A549 (cell line): Measurements from ENCODE around the gene MCAM. TPM values are rescaled to one million over a fixed set of nuclear protein-coding genes. Genes with fewer than 3 reads are reported as not detected.

ENCODE experiments used
- ATAC-seq, 2 experiments: fragments of 200-7000 bp in 1 of 2; fragments of >200 bp in 1 of 2; cut with Nextera tagmentation in 1 of 2; cut with Tn5 transposase in 1 of 2; 3 replicates each; pipeline versions ENCODE4 v1.8.0 to v1.9.1; 2018 to 2020; ENCODE audit warnings: mild to moderate bottlenecking in 1 of 2, moderate library complexity in 1 of 2
- CTCF ChIA-PET: fragments of 300-600 bp; sonication (Branson Sonifier 250); formaldehyde crosslinking; extraction: SDS; loops from one replicate; lab custom pipeline; 2021; ENCODE audit warnings: antibody characterized with exemption, inconsistent platforms; lab: Yijun Ruan, JAX
- POLR2A ChIA-PET: fragments of 350-600 bp; formaldehyde crosslinking; extraction: SDS; loops from one replicate; lab custom pipeline; 2021; ENCODE audit warnings: antibody characterized with exemption, inconsistent platforms; lab: Yijun Ruan, JAX
- DNase-seq, 2 experiments: peaks; one replicate each; pipeline versions ENCODE4 v3.0.0 to v3.0.0-alpha.2; 2011 to 2016; ENCODE audit warnings: low read depth in 1 of 2, low spot score in 1 of 2
- FAIRE-seq: peaks from 2 replicates; lab custom pipeline; 2011; peaks lifted over from hg19 to GRCh38; lab: Jason Lieb, UNC
- H3K27ac ChIP-seq, 2 experiments: fragments of >200 bp; sonication (Bioruptor Twin); formaldehyde crosslinking; 3 replicates each; pipeline ENCODE4 v1.5.1; 2016 to 2017
- H3K4me1 ChIP-seq: fragments of >200 bp; sonication (Bioruptor Twin); formaldehyde crosslinking; 3 replicates; pipeline ENCODE4 v1.6.1; 2016
- H3K4me2 ChIP-seq: fragments of >200 bp; sonication (Bioruptor Twin); formaldehyde crosslinking; 3 replicates; pipeline ENCODE4 v1.6.1; 2016
- H3K4me3 ChIP-seq: fragments of >200 bp; sonication (Bioruptor Twin); formaldehyde crosslinking; 3 replicates; pipeline ENCODE4 v1.5.1; 2016
- H3K9me3 ChIP-seq: fragments of >200 bp; sonication (Bioruptor Twin); formaldehyde crosslinking; 3 replicates; pipeline ENCODE4 v1.6.1; 2016
- CHD2 ChIP-seq: fragments of 150-350 bp; IDR thresholded peaks from 2 replicates; pipeline ENCODE4 v1.6.1; 2014; ENCODE audit warnings: low read length; ENCODE audit not compliant: partially characterized antibody
- EHF ChIP-seq: fragments of 250-450 bp; sonication (Bioruptor Pico); IDR thresholded peaks from 2 replicates; pipeline ENCODE4 v1.5.0; 2020; ENCODE audit warnings: mild to moderate bottlenecking
- EHMT2 ChIP-seq: fragments of 200-600 bp; sonication (generic); IDR thresholded peaks from 2 replicates; pipeline ENCODE4 v1.6.1; 2016; ENCODE audit warnings: antibody characterized with exemption, low read depth, mild to moderate bottlenecking, moderate library complexity
- EP300 ChIP-seq, 2 experiments: fragments of >200 bp; sonication (Bioruptor Twin); formaldehyde crosslinking; IDR thresholded peaks; 2 replicates in 1 of 2; 3 replicates in 1 of 2; pipeline ENCODE4 v1.6.1; 2016 to 2017
- FOSL2 ChIP-seq, 2 experiments: fragments of 450-650 bp in 1 of 2; fragments of >200 bp in 1 of 2; sonication (Bioruptor Twin) in 1 of 2; formaldehyde crosslinking; IDR thresholded peaks; 2 replicates each; pipeline versions ENCODE4 v1.5.0 to v1.6.1; 2016 to 2020; ENCODE audit warnings: mild to moderate bottlenecking in 1 of 2, moderate library complexity in 1 of 2
- HDAC2 ChIP-seq: fragments of 200-600 bp; sonication (generic); IDR thresholded peaks from 2 replicates; pipeline ENCODE4 v1.6.1; 2016
- HOXB13 ChIP-seq: fragments of 250-450 bp; sonication (Bioruptor Pico); IDR thresholded peaks from 2 replicates; pipeline ENCODE4 v1.5.0; 2020; ENCODE audit warnings: low read depth, mild to moderate bottlenecking, moderate library complexity
- HOXB5 ChIP-seq: fragments of 250-450 bp; sonication (Bioruptor Pico); IDR thresholded peaks from 2 replicates; pipeline ENCODE4 v1.5.0; 2020; ENCODE audit warnings: mild to moderate bottlenecking, moderate library complexity
- JUN ChIP-seq, 2 experiments: fragments of >200 bp; sonication (Bioruptor Twin); formaldehyde crosslinking; IDR thresholded peaks; 2 replicates in 1 of 2; 3 replicates in 1 of 2; pipeline ENCODE4 v1.6.1; 2016 to 2017
- KDM5A ChIP-seq: fragments of 200-600 bp; sonication (generic); IDR thresholded peaks from 2 replicates; pipeline ENCODE4 v1.6.1; 2016; ENCODE audit warnings: antibody characterized with exemption, mild to moderate bottlenecking
- PHF8 ChIP-seq: fragments of 200-600 bp; sonication (generic); IDR thresholded peaks from 2 replicates; pipeline ENCODE4 v1.6.1; 2016; ENCODE audit warnings: low read depth, mild to moderate bottlenecking, antibody characterized with exemption, moderate library complexity, borderline replicate concordance
- POLR2A ChIP-seq: IDR thresholded peaks from 2 replicates; pipeline ENCODE4 v1.6.1; 2012; ENCODE audit warnings: mild to moderate bottlenecking, low read length
- RAD21 ChIP-seq, 2 experiments: fragments of >200 bp in 1 of 2; sonication (Bioruptor Twin) in 1 of 2; formaldehyde crosslinking in 1 of 2; IDR thresholded peaks in 1 of 2; conservative IDR thresholded peaks in 1 of 2; 2 replicates in 1 of 2; 3 replicates in 1 of 2; pipeline ENCODE4 v1.6.1; 2012 to 2018; ENCODE audit warnings: inconsistent platforms in 1 of 2
- RFX5 ChIP-seq: fragments of 450-650 bp; IDR thresholded peaks from 2 replicates; pipeline ENCODE4 v1.7.1; 2014; ENCODE audit warnings: antibody characterized with exemption, mild to moderate bottlenecking, moderate library complexity
- RNF2 ChIP-seq: fragments of 200-600 bp; sonication (generic); IDR thresholded peaks from 2 replicates; pipeline ENCODE4 v1.6.1; 2016; ENCODE audit warnings: low read depth, mild to moderate bottlenecking, antibody characterized with exemption, moderate library complexity, borderline replicate concordance
- SMC3 ChIP-seq: fragments of >200 bp; sonication (Bioruptor Twin); formaldehyde crosslinking; IDR thresholded peaks from 3 replicates; pipeline ENCODE4 v1.6.1; 2018; ENCODE audit warnings: inconsistent platforms
- ZC3H11A ChIP-seq: fragments of 450-650 bp; IDR thresholded peaks from 2 replicates; pipeline ENCODE4 v1.6.1; 2014; ENCODE audit warnings: antibody characterized with exemption, mild to moderate bottlenecking
- ZFP36 ChIP-seq: fragments of 450-650 bp; IDR thresholded peaks from 2 replicates; pipeline ENCODE4 v1.6.1; 2014; ENCODE audit warnings: borderline replicate concordance; ENCODE audit not compliant: partially characterized antibody
- WGBS: methylation state at CpG from one replicate; pipeline ENCODE4 v1.1.6; 2017; ENCODE audit errors: missing lambda C conversion rate; 5-methylcytosine and 5-hydroxymethylcytosine counted together
- polyA plus RNA-seq, 4 experiments: library from polyadenylated mRNA; depleted of rRNA in 3 of 4; stranded (reverse); fragments of >200 nt; fragmentation: RNase III in 1 of 4; extraction: RNeasy Plus Mini Kit Qiagen cat#74134 plus additional on column Dnase treatment in 1 of 4; gene quantifications; 2 replicates in 3 of 4; 3 replicates in 1 of 4; pipeline ENCODE4 v1.2.3, GENCODE V29; 2011 to 2017
- TF ChIP-seq, protein P1 (sequence below): fragments of 250-450 bp; sonication (Bioruptor Pico); IDR thresholded peaks from 2 replicates; pipeline ENCODE4 v1.5.0; 2021; ENCODE audit warnings: mild to moderate bottlenecking, moderate library complexity, borderline replicate concordance
- TF ChIP-seq, protein P2 (sequence below): fragments of >200 bp; sonication (Bioruptor Twin); formaldehyde crosslinking; IDR thresholded peaks from 2 replicates; pipeline ENCODE4 v1.6.1; 2016
- TF ChIP-seq, protein P3 (sequence below): IDR thresholded peaks from 2 replicates; pipeline ENCODE4 v1.6.1; 2012

MCAM gene
- polyA plus RNA-seq, 2 of the 4 experiments (the other 2 are of a cell fraction): 5.4 to 14.9 TPM

DNA sequence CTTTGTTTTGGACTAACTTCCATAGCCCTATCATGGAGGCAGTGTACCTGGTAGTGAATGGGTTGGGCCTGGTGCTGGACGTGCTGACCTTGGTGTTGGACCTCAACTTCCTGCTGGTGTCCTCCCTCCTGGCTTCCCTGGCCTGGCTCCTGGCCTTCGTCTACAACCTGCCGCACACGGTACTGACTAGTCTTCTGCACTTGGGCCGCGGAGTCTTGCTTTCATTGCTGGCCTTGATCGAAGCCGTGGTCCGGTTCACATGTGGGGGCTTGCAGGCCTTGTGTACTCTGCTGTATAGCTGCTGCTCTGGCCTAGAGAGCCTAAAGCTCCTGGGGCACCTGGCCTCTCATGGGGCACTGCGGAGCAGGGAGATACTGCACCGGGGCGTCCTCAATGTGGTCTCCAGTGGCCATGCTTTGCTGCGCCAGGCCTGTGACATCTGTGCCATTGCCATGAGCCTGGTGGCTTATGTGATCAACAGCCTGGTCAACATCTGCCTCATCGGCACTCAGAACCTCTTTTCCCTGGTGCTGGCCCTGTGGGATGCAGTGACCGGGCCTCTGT, 18.2 kb upstream of the MCAM start:
- peak overlapping the region; percentile 79 to 94 for H3K27ac ChIP-seq
- FAIRE-seq (no peak), DNase-seq (no peak), ATAC-seq (no peak)
- H3K4me2 ChIP-seq: peak overlapping the region; percentile 79
- ChIA-PET CTCF (interaction anchor here (0.9 to 7.7 kb wide), 5 partner anchors 12 to 46 kb away, joined by 3 to 123 read pairs (median 8); partner anchors contain the start of gene USP2), POLR2A (no interaction called here)
- H3K4me1 ChIP-seq: peaks cover 19% of the 10 kb centered on the region
- peak overlapping the region; percentile 72 for H3K4me3 ChIP-seq
- WGBS: 79% methylated on average over 12 of the region's 15 CpGs
- no peak for TF ChIP-seq KDM5A
- no peak for TF ChIP-seq ZC3H11A
- TF ChIP-seq RAD21 (conservative IDR thresholded peaks at IDR 0.05 in 1 of 2, IDR thresholded peaks at IDR 0.05 in 1 of 2): no peak
- TF ChIP-seq, protein P1, sequence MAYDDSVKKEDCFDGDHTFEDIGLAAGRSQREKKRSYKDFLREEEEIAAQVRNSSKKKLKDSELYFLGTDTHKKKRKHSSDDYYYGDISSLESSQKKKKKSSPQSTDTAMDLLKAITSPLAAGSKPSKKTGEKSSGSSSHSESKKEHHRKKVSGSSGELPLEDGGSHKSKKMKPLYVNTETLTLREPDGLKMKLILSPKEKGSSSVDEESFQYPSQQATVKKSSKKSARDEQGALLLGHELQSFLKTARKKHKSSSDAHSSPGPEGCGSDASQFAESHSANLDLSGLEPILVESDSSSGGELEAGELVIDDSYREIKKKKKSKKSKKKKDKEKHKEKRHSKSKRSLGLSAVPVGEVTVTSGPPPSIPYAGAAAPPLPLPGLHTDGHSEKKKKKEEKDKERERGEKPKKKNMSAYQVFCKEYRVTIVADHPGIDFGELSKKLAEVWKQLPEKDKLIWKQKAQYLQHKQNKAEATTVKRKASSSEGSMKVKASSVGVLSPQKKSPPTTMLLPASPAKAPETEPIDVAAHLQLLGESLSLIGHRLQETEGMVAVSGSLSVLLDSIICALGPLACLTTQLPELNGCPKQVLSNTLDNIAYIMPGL (CRISPR knock-in tag): no peak
- TF ChIP-seq ZFP36: no peak
- TF ChIP-seq CHD2: no peak
- TF ChIP-seq EP300 (IDR thresholded peaks at IDR 0.05): no peak
- H3K9me3 ChIP-seq: no peaks in the 10 kb centered on the region

DNA sequence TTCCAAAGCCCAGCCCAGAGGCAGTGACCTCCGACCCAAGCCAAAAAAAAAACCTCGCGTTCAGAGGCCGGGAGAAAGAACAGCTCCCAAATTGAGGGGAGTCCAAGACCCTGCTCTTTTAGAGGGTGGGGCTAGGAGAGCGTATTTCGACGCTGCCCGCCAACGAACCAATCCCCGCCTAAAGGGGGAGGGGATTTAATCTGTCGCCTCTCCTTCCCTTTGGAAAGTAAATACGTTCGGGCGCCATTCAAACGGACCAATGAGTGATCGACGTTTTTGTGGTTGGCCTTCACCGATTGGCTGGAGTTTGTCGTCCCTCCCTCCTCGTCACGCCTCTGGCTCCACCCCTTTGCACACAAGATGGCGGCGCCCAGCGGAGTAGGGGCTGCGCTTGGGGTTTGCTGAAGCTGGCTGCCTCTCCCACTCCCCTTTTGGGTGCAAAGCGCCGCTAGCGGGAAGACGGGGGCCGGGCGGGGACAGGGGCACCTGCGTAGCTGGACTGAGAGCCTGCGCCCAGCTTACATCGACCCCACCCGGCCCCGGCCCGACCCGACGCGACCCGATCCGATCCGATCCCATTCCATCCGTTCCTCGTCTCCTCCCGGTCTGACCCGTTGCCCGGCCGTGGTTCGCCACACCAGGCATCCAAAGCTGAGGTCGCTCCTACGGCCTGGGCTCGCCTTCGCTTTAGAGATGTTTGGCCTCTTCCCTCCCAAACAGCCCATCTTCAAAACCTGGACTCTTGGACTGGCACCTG, 17.4 kb upstream of the MCAM start, which contains the start of gene RNF26:
RNF26 (plus strand) TSS at position 354 of the 757 bp plus-strand sequence. CDS start 596 bp downstream, outside the sequence.
- peak within 1 kb of the TSS; percentile 79 to 94 for H3K27ac ChIP-seq
- POLR2A ChIA-PET: no interaction called here
- H3K9me3 ChIP-seq: no peaks in the 10 kb centered on the region
- CTCF ChIA-PET: interaction anchor here (0.7 to 7.7 kb wide), 4 partner anchors 12 to 40 kb away, joined by 3 to 123 read pairs (median 36); no protein-coding TSS in a partner anchor
- peaks cover 19% of the 10 kb centered on the region for H3K4me1 ChIP-seq
- H3K4me2 ChIP-seq: peak within 1 kb of the TSS; percentile 79
- peak within 1 kb of the TSS; percentile 72 for H3K4me3 ChIP-seq
- ATAC-seq (peak; percentile 81 to 89), DNase-seq (peak; percentile 96 to 97), FAIRE-seq (no peak)
- TF ChIP-seq HDAC2 (0 out of 2 replicates have a peak, but pooled peaks have one; percentile 55), SMC3 (no peak), EHF (CRISPR knock-in tag) (no peak), FOSL2 (IDR thresholded peaks at IDR 0.05) (no peak), FOSL2 (CRISPR knock-in tag; IDR thresholded peaks at IDR 0.05) (no peak), HOXB5 (CRISPR knock-in tag) (no peak), JUN (IDR thresholded peaks at IDR 0.05) (peak in 1 of 2 experiments; percentile 65; a peak in 1 of 5 replicates), HOXB13 (no peak), RNF2 (no peak), RFX5 (0 out of 2 replicates have a peak, but pooled peaks have one; percentile 45), EHMT2 (no peak), PHF8 (0 out of 2 replicates have a peak, but pooled peaks have one; percentile 49), POLR2A (peak; percentile 53), KDM5A (peak; percentile 96)
- TF ChIP-seq, protein P2, sequence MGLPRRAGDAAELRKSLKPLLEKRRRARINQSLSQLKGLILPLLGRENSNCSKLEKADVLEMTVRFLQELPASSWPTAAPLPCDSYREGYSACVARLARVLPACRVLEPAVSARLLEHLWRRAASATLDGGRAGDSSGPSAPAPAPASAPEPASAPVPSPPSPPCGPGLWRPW: no peak
- TF ChIP-seq, protein P3, sequence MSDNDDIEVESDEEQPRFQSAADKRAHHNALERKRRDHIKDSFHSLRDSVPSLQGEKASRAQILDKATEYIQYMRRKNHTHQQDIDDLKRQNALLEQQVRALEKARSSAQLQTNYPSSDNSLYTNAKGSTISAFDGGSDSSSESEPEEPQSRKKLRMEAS: peak; percentile 32; the same call in 1 of the 2 replicates
- WGBS: under 1% methylated on average over 34 of the region's 54 CpGs
